Renal cortex interstitium (tissue), 15 donors: ENCODE data around the gene OR5J2. TPM values are rescaled to one million over a fixed set of nuclear protein-coding genes. Genes with fewer than 3 reads are reported as not detected.
"Not testable (repeated sequence)": the region's sequence is repeated elsewhere in the genome, so short reads cannot be mapped to it uniquely, and the experiment has no call there.

ENCODE experiments used
- DNase-seq, 11 donors: peaks; one replicate each; pipeline ENCODE4 v3.0.0-alpha.2; 2013; ENCODE audit warnings: low read depth in 9 of 11, low spot score in 4 of 11; ENCODE audit errors: extremely low read depth in 1 of 11
- long read RNA-seq, 16 experiments: transcript quantifications; one replicate each; lab custom pipeline, GENCODE V29; 2026
- polyA plus RNA-seq, 3 donors: library from polyadenylated mRNA; unstranded; fragments of 120-200 nt; gene quantifications; one replicate each; pipeline ENCODE4 v1.2.1, GENCODE V29; 2013; ENCODE audit not compliant: insufficient read length in 3 of 3

The OR5J2 gene
- polyA plus RNA-seq: not detected
- long read RNA-seq, donor 1: 0 reads
- long read RNA-seq, donor 2: 0 reads
- long read RNA-seq, donor 3: 0 reads
- long read RNA-seq, donor 4: 0 reads
- long read RNA-seq, donor 5: 0 reads
- long read RNA-seq, donor 6: 0 reads
- long read RNA-seq, donor 7: 0 reads
- long read RNA-seq, donor 8: 0 reads
- long read RNA-seq, donor 9: 0 reads
- long read RNA-seq, donor 10: 0 reads
- long read RNA-seq, donor 11: 0 reads
- long read RNA-seq, donor 12: 0 reads
- long read RNA-seq, donor 13: 0 reads
- long read RNA-seq, donor 14: 0 reads
- long read RNA-seq, donor 15: 0 reads
- long read RNA-seq, donor 16: 0 reads

DNA sequence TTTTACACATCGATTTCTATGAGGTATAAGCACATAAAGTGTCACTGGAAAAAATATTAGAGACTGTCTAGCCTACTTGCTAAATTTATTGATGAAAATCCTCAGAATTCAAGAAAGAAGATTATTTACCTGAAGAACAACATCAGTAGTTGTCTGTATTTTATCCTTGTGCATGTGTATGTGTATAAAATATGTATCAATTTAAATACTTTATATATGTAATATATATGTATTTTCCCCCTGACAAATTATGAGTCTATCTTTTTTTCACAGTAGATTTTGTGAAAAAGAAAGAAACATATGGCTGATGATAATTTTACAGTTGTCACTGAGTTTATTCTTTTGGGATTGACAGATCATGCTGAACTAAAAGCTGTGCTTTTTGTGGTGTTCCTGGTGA, at the start of gene OR5J2:
TSS of gene OR5J2 (plus strand) at position 301 of the 400 bp plus-strand sequence. CDS start at position 301, 0 bp downstream.
- DNase-seq: no peak

GRCh38 chr11:56140151-56140661, 36.2 kb upstream of the OR5J2 start, which contains the start of gene OR8J3:
OR8J3 (minus strand) TSS chr11:56140201; CDS start chr11:56137718, 2,483 bp downstream.
- no peak for DNase-seq

DNA sequence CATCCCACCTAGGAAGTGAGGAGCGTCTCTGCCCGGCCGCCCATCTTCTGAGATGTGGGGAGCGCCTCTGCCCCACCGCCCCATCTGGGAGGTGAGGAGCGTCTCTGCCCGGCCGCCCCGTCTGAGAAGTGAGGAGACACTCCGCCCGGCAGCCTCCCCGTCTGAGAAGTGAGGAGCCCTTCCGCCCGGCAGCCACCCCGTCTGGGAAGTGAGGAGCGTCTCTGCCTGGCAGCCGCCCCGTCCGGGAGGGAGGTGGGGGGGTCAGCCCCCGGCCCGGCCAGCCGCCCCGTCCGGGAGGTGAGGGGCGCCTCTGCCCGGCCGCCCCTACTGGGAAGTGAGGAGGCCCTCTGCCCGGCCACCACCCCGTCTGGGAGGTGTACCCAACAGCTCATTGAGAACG, 32.7 kb upstream of the OR5J2 start:
- not testable (repeated sequence) for DNase-seq

DNA sequence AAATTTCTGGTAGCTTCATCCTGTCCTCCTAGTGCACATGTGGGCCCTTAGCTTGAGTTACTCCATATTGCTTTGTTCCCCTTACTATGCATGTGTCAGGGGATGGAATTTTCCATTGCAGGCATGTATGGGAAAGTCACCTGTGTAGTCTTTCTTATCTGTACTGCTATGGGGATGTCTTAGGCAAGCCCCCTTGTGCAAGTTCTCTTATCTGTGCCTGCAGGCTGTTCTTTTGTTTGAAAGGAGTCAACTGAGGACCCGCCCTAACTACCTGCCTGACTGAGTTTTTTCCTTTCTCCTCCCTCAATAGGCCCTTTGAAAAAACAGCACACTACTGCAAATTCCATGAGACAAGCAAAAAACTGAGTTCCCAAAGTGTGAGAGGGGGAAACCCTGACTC, 25.0 kb upstream of the OR5J2 start:
- DNase-seq: no peak

GRCh38 chr11:56152333-56152732, 24.1 kb upstream of the OR5J2 start:
- DNase-seq: no peak

- no peak for DNase-seq
These were observed 16.2 kb upstream of the OR5J2 start, which contains the start of gene OR8K5 for GRCh38 chr11:56160217-56160616. OR8K5 (minus strand) TSS chr11:56160317; CDS start chr11:56160317, 0 bp downstream.

DNA sequence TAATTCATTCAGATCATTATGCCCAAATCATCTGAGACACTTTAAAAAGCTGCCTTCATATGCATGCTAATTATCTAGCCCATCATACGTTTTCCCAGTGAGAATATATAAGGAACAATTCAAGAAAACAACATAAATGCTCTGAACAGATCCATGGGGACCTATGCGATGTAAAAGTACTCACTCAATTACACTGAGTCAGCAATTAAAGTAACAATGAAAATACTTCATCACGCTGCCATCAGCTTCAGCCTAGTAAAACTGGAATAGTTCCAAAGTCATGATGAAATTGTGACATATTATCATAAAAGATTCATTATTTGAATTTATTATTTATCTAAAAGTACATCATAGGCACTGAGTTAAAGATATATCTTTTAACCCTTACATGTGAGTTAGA, 12.6 kb upstream of the OR5J2 start:
- DNase-seq: no peak

- DNase-seq: no peak
These were observed 4.1 kb upstream of the OR5J2 start for GRCh38 chr11:56172256-56172830.

GRCh38 chr11:56183459-56183858, 7.0 kb downstream of the OR5J2 start:
- no peak for DNase-seq

DNA sequence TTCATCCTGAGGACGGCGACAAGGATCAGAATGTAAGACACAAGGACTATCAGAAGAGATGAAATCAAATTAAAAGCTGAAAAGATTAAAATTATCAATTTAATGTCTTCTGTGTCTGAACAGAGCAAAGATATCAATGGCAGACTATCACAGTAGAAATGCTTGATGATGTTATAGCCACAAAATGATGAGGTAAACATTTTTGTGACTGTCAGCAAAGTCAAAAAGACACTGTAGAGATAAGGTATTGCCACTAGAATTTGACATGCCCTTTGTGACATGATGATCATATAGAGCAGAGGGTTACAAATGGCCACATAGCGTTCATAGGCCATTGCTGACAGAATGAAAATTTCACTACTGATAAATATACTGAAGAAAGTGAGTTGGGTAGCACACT, 12.2 kb downstream of the OR5J2 start:
- no peak for DNase-seq

DNA sequence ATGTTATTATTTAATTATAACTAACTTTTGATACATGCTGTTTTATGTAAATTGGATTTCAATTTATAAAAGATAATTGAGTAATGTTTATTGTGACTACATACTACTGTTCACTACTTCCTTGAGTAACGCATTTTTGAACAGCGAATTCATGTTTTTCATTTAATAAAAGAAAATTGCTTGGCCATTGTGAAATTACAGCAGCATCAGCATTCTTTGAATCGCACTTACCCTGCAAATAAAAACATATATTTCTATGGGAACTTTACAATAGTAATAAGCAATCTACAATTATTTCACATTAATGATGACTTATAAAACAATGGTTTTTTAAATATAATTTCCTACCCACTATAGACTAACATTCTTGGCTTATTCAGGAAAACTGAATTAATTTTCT, 20.3 kb downstream of the OR5J2 start:
- DNase-seq: no peak

DNA sequence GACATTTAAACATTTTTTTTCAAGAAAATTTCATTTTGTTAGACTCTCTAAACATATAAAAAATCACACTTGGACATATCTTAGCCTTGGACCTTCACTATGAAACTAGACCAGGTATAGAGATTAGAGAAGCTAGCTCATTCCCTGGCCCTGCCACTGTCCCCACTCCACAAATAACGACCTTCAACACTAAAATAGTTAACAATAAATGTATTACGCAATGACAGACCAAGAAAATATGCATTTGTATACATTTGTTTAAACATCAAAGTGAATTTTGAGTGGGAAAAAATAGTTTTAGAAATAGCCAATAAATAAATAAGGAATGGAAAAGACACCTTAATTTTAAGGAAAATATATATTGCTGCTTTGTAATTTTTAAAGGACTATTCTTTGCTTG, 20.9 kb downstream of the OR5J2 start:
- DNase-seq: no peak

- no peak for DNase-seq
These were observed 31.4 kb downstream of the OR5J2 start for GRCh38 chr11:56207790-56208189.

GRCh38 chr11:56214537-56214936, 38.1 kb downstream of the OR5J2 start:
- DNase-seq: no peak

GRCh38 chr11:56219735-56220134, 43.3 kb downstream of the OR5J2 start:
- DNase-seq: not testable (repeated sequence)

Other genes starting within 250 kb of the OR5J2 start
- not detected for gene OR5I1, start 240.2 kb upstream of the OR5J2 start, polyA plus RNA-seq
- gene OR10AG1, start 206.7 kb upstream of the OR5J2 start, polyA plus RNA-seq: not detected
- not detected for gene OR5F1, start 182.0 kb upstream of the OR5J2 start, polyA plus RNA-seq
- gene OR5AS1, start 149.0 kb upstream of the OR5J2 start, polyA plus RNA-seq: under 1 TPM; 0.03 to 0.08 (median 0.06) TPM
- gene OR8I2, start 83.3 kb upstream of the OR5J2 start, polyA plus RNA-seq: not detected
- under 1 TPM in 1 of 3 donors, not detected in 2; 0.05 TPM for gene OR8H2, start 72.9 kb upstream of the OR5J2 start, polyA plus RNA-seq
- gene OR8H3, start 54.2 kb upstream of the OR5J2 start, polyA plus RNA-seq: not detected
- gene OR8J3, start 36.4 kb upstream of the OR5J2 start, polyA plus RNA-seq: not detected
- not detected for gene OR8K5, start 16.3 kb upstream of the OR5J2 start, polyA plus RNA-seq
- not detected for gene OR5T2, start 57.6 kb downstream of the OR5J2 start, polyA plus RNA-seq
- not detected for gene OR5T3, start 75.6 kb downstream of the OR5J2 start, polyA plus RNA-seq
- not detected for gene OR5T1, start 97.5 kb downstream of the OR5J2 start, polyA plus RNA-seq
- gene OR8H1, start 115.6 kb downstream of the OR5J2 start, polyA plus RNA-seq: not detected
- gene OR8K3, start 138.5 kb downstream of the OR5J2 start, polyA plus RNA-seq: not detected
- gene OR8K1, start 169.4 kb downstream of the OR5J2 start, polyA plus RNA-seq: not detected
- not detected for gene OR8J1, start 177.7 kb downstream of the OR5J2 start, polyA plus RNA-seq
- gene OR8U1, start 199.0 kb downstream of the OR5J2 start, polyA plus RNA-seq: not detected
- gene OR5AL1, start 236.1 kb downstream of the OR5J2 start, polyA plus RNA-seq: not detected